ENCODE measurements around the gene SPOCK1. TPM values are rescaled to one million over a fixed set of nuclear protein-coding genes. Genes with fewer than 3 reads are reported as not detected.

The SPOCK1 gene
- polyA plus RNA-seq, 3 donors, result 1.8 to 5.7 (median 2.1) TPM

DNA sequence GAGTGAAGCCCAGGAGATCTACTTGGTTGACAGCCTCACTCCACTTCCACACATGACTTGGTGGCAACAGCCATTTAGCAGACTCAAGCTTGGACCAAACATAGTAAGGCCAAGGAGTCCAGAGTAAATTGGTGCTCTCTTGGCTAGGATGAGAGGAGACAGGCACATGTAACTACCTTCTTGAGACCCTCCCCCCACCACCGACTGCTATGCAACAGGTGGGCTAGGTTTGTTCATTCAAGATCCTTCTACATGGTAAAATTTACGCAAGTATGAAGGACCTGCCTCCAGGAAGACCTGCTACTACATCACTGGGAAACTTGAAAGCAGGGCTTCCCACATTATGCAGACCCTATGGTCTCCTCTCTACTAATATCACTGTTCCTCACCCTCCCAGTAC, 442.4 kb downstream of the SPOCK1 start:
- no peaks in the 10 kb centered on the region for H3K27me3 ChIP-seq (ENCODE audit: control insufficient read depth in 2 of 2, insufficient read depth in 2 of 2, low read length in 2 of 2)
- TF ChIP-seq, protein P1, sequence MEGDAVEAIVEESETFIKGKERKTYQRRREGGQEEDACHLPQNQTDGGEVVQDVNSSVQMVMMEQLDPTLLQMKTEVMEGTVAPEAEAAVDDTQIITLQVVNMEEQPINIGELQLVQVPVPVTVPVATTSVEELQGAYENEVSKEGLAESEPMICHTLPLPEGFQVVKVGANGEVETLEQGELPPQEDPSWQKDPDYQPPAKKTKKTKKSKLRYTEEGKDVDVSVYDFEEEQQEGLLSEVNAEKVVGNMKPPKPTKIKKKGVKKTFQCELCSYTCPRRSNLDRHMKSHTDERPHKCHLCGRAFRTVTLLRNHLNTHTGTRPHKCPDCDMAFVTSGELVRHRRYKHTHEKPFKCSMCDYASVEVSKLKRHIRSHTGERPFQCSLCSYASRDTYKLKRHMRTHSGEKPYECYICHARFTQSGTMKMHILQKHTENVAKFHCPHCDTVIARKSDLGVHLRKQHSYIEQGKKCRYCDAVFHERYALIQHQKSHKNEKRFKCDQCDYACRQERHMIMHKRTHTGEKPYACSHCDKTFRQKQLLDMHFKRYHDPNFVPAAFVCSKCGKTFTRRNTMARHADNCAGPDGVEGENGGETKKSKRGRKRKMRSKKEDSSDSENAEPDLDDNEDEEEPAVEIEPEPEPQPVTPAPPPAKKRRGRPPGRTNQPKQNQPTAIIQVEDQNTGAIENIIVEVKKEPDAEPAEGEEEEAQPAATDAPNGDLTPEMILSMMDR (IDR thresholded peaks at IDR 0.05), result no peak
- H4K20me1 ChIP-seq (ENCODE audit: insufficient read depth, low read length), result no peaks in the 10 kb centered on the region
- no peak overlapping the region for H3K27ac ChIP-seq (ENCODE audit: low read depth in 1 of 2, low read length in 2 of 2)
- H3K9ac ChIP-seq (ENCODE audit: insufficient read depth, low read length, poor library complexity, severe bottlenecking), result no peak overlapping the region
- Mint-ChIP-seq H3K36me3 (no peaks in the 10 kb centered on the region), H3K4me1 (no peaks in the 10 kb centered on the region), H3K27ac (no peak overlapping the region), H3K9me3 (peaks cover 0 to 4% (median 0%) of the 10 kb centered on the region in 7 donors), H3K27me3 (ENCODE audit: low read depth in 3 of 3) (peaks cover 2 to 5% (median 3%) of the 10 kb centered on the region in 3 donors), H3K4me3 (no peak overlapping the region)
- no peak overlapping the region for H3K4me3 ChIP-seq (replicated peaks in 1 of 3; ENCODE audit: low read depth in 2 of 3, low read length in 3 of 3)
- intact Hi-C loops (cut with micrococcal nuclease), result no loop called here
- H2AFZ ChIP-seq (ENCODE audit: insufficient read depth, low read depth, low read length, poor library complexity, severe bottlenecking), result no peak overlapping the region
- no peaks in the 10 kb centered on the region for H3K79me2 ChIP-seq (ENCODE audit: insufficient read depth, low read length)
- no peaks in the 10 kb centered on the region for H3K9me3 ChIP-seq (replicated peaks in 1 of 2; ENCODE audit: control insufficient read depth in 1 of 2, insufficient read depth in 1 of 2, low read length in 2 of 2)
- H3K36me3 ChIP-seq (replicated peaks in 1 of 2; ENCODE audit: control insufficient read depth in 1 of 2, insufficient read depth in 2 of 2, low read length in 2 of 2), result no peaks in the 10 kb centered on the region
- H3K4me2 ChIP-seq (replicated peaks; ENCODE audit: extremely low read depth, low read length, poor library complexity, severe bottlenecking), result no peak overlapping the region
- H3K4me1 ChIP-seq (ENCODE audit: control insufficient read depth in 1 of 2, insufficient read depth in 2 of 2, low read length in 2 of 2), result no peaks in the 10 kb centered on the region
- 100% methylated on average over 2 of the region's 2 CpGs for WGBS (ENCODE audit: insufficient coverage)
- no peak for DNase-seq

- TF ChIP-seq, protein P1 (IDR thresholded peaks at IDR 0.05), result no peak
- Mint-ChIP-seq H3K36me3 (no peaks in the 10 kb centered on the region), H3K9me3 (peaks cover 0 to 9% (median 3%) of the 10 kb centered on the region in 7 donors), H3K27me3 (ENCODE audit: low read depth in 3 of 3) (peaks cover 2 to 4% (median 2%) of the 10 kb centered on the region in 3 donors), H3K4me3 (no peak overlapping the region), H3K27ac (no peak overlapping the region), H3K4me1 (no peaks in the 10 kb centered on the region)
- H3K4me2 ChIP-seq (replicated peaks; ENCODE audit: extremely low read depth, low read length, poor library complexity, severe bottlenecking), result no peak overlapping the region
- no peak for DNase-seq
- H3K9me3 ChIP-seq (replicated peaks in 1 of 2; ENCODE audit: control insufficient read depth in 1 of 2, insufficient read depth in 1 of 2, low read length in 2 of 2), result no peaks in the 10 kb centered on the region
- H4K20me1 ChIP-seq (ENCODE audit: insufficient read depth, low read length), result no peaks in the 10 kb centered on the region
- H3K79me2 ChIP-seq (ENCODE audit: insufficient read depth, low read length), result no peaks in the 10 kb centered on the region
- intact Hi-C loops (cut with micrococcal nuclease), result no loop called here
- no peak overlapping the region for H3K9ac ChIP-seq (ENCODE audit: insufficient read depth, low read length, poor library complexity, severe bottlenecking)
- H3K27me3 ChIP-seq (ENCODE audit: control insufficient read depth in 2 of 2, insufficient read depth in 2 of 2, low read length in 2 of 2), result no peaks in the 10 kb centered on the region
- no peaks in the 10 kb centered on the region for H3K4me1 ChIP-seq (ENCODE audit: control insufficient read depth in 1 of 2, insufficient read depth in 2 of 2, low read length in 2 of 2)
- no CpG with 5 or more reads among the region's 2 CpGs for WGBS (ENCODE audit: insufficient coverage)
- no peak overlapping the region for H2AFZ ChIP-seq (ENCODE audit: insufficient read depth, low read depth, low read length, poor library complexity, severe bottlenecking)
- no peaks in the 10 kb centered on the region for H3K36me3 ChIP-seq (replicated peaks in 1 of 2; ENCODE audit: control insufficient read depth in 1 of 2, insufficient read depth in 2 of 2, low read length in 2 of 2)
- no peak overlapping the region for H3K27ac ChIP-seq (ENCODE audit: low read depth in 1 of 2, low read length in 2 of 2)
- H3K4me3 ChIP-seq (replicated peaks in 1 of 3; ENCODE audit: low read depth in 2 of 3, low read length in 3 of 3), result no peak overlapping the region
These were observed 443.8 kb downstream of the SPOCK1 start for GRCh38 chr5:137055271-137055872.
